Measurements from ENCODE around the gene VPS29. TPM values are rescaled to one million over a fixed set of nuclear protein-coding genes. Genes with fewer than 3 reads are reported as not detected.
"Not testable (repeated sequence)": the region's sequence is repeated elsewhere in the genome, so short reads cannot be mapped to it uniquely, and the experiment has no call there.

The VPS29 gene
- total and polyA plus RNA-seq, 9 of the 15 experiments (the other 6 are each of a cell fraction or from before 2014, with no cell fraction given): 85.8 to 638 (median 272) TPM

GRCh38 chr12:110466791-110467190 is 35.1 kb downstream of the VPS29 start:
- TF ChIP-seq SPI1 (IDR thresholded peaks at IDR 0.05; ENCODE audit: borderline replicate concordance, low read depth, low read length): peak; percentile 46; the same call in 1 of the 2 replicates
- no peak for TF ChIP-seq ZNF431 (CRISPR knock-in tag; IDR thresholded peaks at IDR 0.05)

GRCh38 chr12:110465765-110466164 is 36.1 kb downstream of the VPS29 start:
- peak; percentile 41; the same call in 1 of the 2 replicates for TF ChIP-seq ARID1B (IDR thresholded peaks at IDR 0.05)
- 0 out of 2 replicates have a peak, but pooled peaks have one; percentile 27 for TF ChIP-seq DPF2 (IDR thresholded peaks at IDR 0.05)
- peak; percentile 57 to 63; a peak in 3 of 4 replicates for TF ChIP-seq KDM1A (IDR thresholded peaks at IDR 0.05)
- peak; percentile 71 for TF ChIP-seq CBFA2T3 (IDR thresholded peaks at IDR 0.05)
- peak; percentile 44 for TF ChIP-seq TCF3 (CRISPR knock-in tag; IDR thresholded peaks at IDR 0.05)
- 0 out of 2 replicates have a peak, but pooled peaks have one; percentile 27 for TF ChIP-seq CBFA2T2 (conservative IDR thresholded peaks at IDR 0.05)
- peak; percentile 34; the same call in 1 of the 2 replicates for TF ChIP-seq TAL1 (IDR thresholded peaks at IDR 0.05)
- H3K4me2 ChIP-seq (ENCODE audit: insufficient read depth, low read length); CTCF ChIA-PET (ENCODE audit: low intra/inter-chr PET ratio); H3K4me3 ChIP-seq; H3K9me3 ChIP-seq (replicated peaks; ENCODE audit: control insufficient read depth, insufficient read depth, low read depth, low read length); ATAC-seq; H3K27me3 ChIP-seq (ENCODE audit: control insufficient read depth in 2 of 2, insufficient read depth in 2 of 2, low read length in 2 of 2); FAIRE-seq; H3K9ac ChIP-seq (ENCODE audit: insufficient read depth in 1 of 2, low read depth in 2 of 2, low read length in 2 of 2); H2AFZ ChIP-seq (ENCODE audit: low read depth, low read length); BruUV-seq (replicated peaks); intact Hi-C loops (cut with micrococcal nuclease); DNase-seq (ENCODE audit: extremely low read depth in 1 of 4, low spot score in 3 of 4); H3K9me1 ChIP-seq (ENCODE audit: control insufficient read depth, insufficient read depth, low read length); H4K20me1 ChIP-seq (replicated peaks; ENCODE audit: control insufficient read depth, insufficient read depth, low read length): not testable (repeated sequence)
- H3K27ac ChIP-seq (ENCODE audit: extremely low read depth, low read depth, low read length): 0 out of 3 replicates have a peak overlapping the region, but pooled peaks have one; percentile 4
- in situ Hi-C loops (cut with MboI): loop anchor here (5.0 kb wide), 1 partner anchor 142 kb away; no protein-coding TSS in a partner anchor
- H3K79me2 ChIP-seq (ENCODE audit: control insufficient read depth, insufficient read depth, low read length): peaks cover 57% of the 10 kb centered on the region
- POLR2A ChIA-PET: interaction anchor here (0.6 to 1.7 kb wide), 2 partner anchors 16 to 176 kb away, joined by 3 to 7 read pairs; partner anchors contain the start of gene ARPC3
- WGBS (ENCODE audit: insufficient coverage, low coverage, missing lambda C conversion rate): 33% methylated on average over 11 of the region's 11 CpGs
- H3K36me3 ChIP-seq (ENCODE audit: control insufficient read depth, insufficient read depth, low read length): peaks cover 42% of the 10 kb centered on the region
- H3K4me1 ChIP-seq (replicated peaks in 1 of 2; ENCODE audit: control insufficient read depth in 2 of 2, insufficient read depth in 2 of 2, low read length in 2 of 2): peaks cover 25 to 30% of the 10 kb centered on the region in 2 experiments; a peak in 4 of 5 replicates

More at GRCh38 chr12:110466791-110467190, 35.1 kb downstream of the VPS29 start:
- Histone ChIP-seq H3K4me1 (replicated peaks in 1 of 2; ENCODE audit: control insufficient read depth in 2 of 2, insufficient read depth in 2 of 2, low read length in 2 of 2) (peaks cover 25 to 30% of the 10 kb centered on the region in 2 experiments; a peak in 4 of 5 replicates), H3K4me2 (ENCODE audit: insufficient read depth, low read length) (peak overlapping the region; percentile 94), H4K20me1 (replicated peaks; ENCODE audit: control insufficient read depth, insufficient read depth, low read length) (no peaks in the 10 kb centered on the region; the same call in 1 of the 2 replicates), H3K9me1 (ENCODE audit: control insufficient read depth, insufficient read depth, low read length) (no peaks in the 10 kb centered on the region), H3K4me3 (peak overlapping the region; percentile 59), H3K79me2 (ENCODE audit: control insufficient read depth, insufficient read depth, low read length) (peaks cover 63% of the 10 kb centered on the region), H3K9ac (ENCODE audit: insufficient read depth in 1 of 2, low read depth in 2 of 2, low read length in 2 of 2) (peak overlapping the region; percentile 89 to 91), H3K27me3 (ENCODE audit: control insufficient read depth in 2 of 2, insufficient read depth in 2 of 2, low read length in 2 of 2) (no peaks in the 10 kb centered on the region), H3K9me3 (replicated peaks; ENCODE audit: control insufficient read depth, insufficient read depth, low read depth, low read length) (no peaks in the 10 kb centered on the region), H3K27ac (ENCODE audit: extremely low read depth, low read depth, low read length) (peak overlapping the region; percentile 79; the same call in 2 of the 3 replicates), H3K36me3 (ENCODE audit: control insufficient read depth, insufficient read depth, low read length) (peaks cover 33% of the 10 kb centered on the region), H2AFZ (ENCODE audit: low read depth, low read length) (no peak overlapping the region)
- POLR2A ChIA-PET: interaction anchor here (0.7 to 1.7 kb wide), 2 partner anchors 17 to 35 kb away, joined by 6 to 7 read pairs; partner anchors contain the start of gene ARPC3
- 22% methylated on average over 5 of the region's 5 CpGs for WGBS (ENCODE audit: insufficient coverage, low coverage, missing lambda C conversion rate)
- CTCF ChIA-PET (ENCODE audit: low intra/inter-chr PET ratio): no interaction called here
- ATAC-seq: no peak
- BruUV-seq (replicated peaks): no TSS peak
- FAIRE-seq: no peak
- intact Hi-C loops (cut with micrococcal nuclease): no loop called here
- in situ Hi-C loops (cut with MboI): loop anchor here (5.0 kb wide), 1 partner anchor 141 kb away; no protein-coding TSS in a partner anchor
- no peak for DNase-seq (ENCODE audit: extremely low read depth in 1 of 4, low spot score in 3 of 4)

Measured in K562 (cell line).